WERI-Rb-1 (cell line): ENCODE data around the gene POLE4.
A peak's percentile ranks its signal among the peaks of the same experiment; 100 is the strongest.

Source experiments
- DNase-seq: peaks from one replicate; pipeline ENCODE4 v3.0.0-alpha.2; 2020
- H3K27ac ChIP-seq: fragments of 250-450 bp; sonication (Bioruptor Pico); 2 replicates; pipeline ENCODE4 v1.5.1; 2020; ENCODE audit warnings: mild to moderate bottlenecking, moderate library complexity
- H3K27me3 ChIP-seq: fragments of 250-450 bp; sonication (Bioruptor Pico); 2 replicates; pipeline ENCODE4 v1.5.1; 2021; ENCODE audit warnings: mild to moderate bottlenecking, low read depth, moderate library complexity; ENCODE audit not compliant: insufficient read depth, severe bottlenecking
- H3K36me3 ChIP-seq: fragments of 250-450 bp; sonication (Bioruptor Pico); 2 replicates; pipeline ENCODE4 v1.5.1; 2020; ENCODE audit warnings: mild to moderate bottlenecking, moderate library complexity
- H3K4me3 ChIP-seq: 2 replicates; pipeline ENCODE4 v1.5.1; 2011; ENCODE audit warnings: low read depth, mild to moderate bottlenecking, control low read depth, low read length
- H3K9me3 ChIP-seq: fragments of 250-450 bp; sonication (Bioruptor Pico); 2 replicates; pipeline ENCODE4 v1.5.1; 2021; ENCODE audit warnings: mild to moderate bottlenecking, moderate library complexity; ENCODE audit not compliant: severe bottlenecking
- CTCF ChIP-seq: IDR thresholded peaks from 2 replicates; pipeline ENCODE4 v1.5.1; 2011; ENCODE audit warnings: low read depth, mild to moderate bottlenecking, control low read depth, inconsistent platforms, low read length

The POLE4 gene

GRCh38 chr2:75003276-75003675 lies 44.8 kb downstream of the POLE4 start:
- Histone ChIP-seq H3K27ac (no peak overlapping the region), H3K4me3 (no peak overlapping the region), H3K9me3 (peaks cover 2% of the 10 kb centered on the region), H3K36me3 (no peaks in the 10 kb centered on the region), H3K27me3 (no peaks in the 10 kb centered on the region)
- no peak for DNase-seq
- no peak for TF ChIP-seq CTCF

GRCh38 chr2:75003773-75004172 lies 45.3 kb downstream of the POLE4 start:
- TF ChIP-seq CTCF: no peak
- no peaks in the 10 kb centered on the region for H3K27me3 ChIP-seq
- no peak for DNase-seq
- H3K9me3 ChIP-seq: peaks cover 2% of the 10 kb centered on the region
- H3K36me3 ChIP-seq: no peaks in the 10 kb centered on the region
- no peak overlapping the region for H3K4me3 ChIP-seq
- H3K27ac ChIP-seq: no peak overlapping the region

- Histone ChIP-seq H3K27me3 (peaks cover 2% of the 10 kb centered on the region), H3K4me3 (no peak overlapping the region), H3K36me3 (no peaks in the 10 kb centered on the region), H3K27ac (no peak overlapping the region), H3K9me3 (peaks cover 2% of the 10 kb centered on the region)
- DNase-seq: no peak
- no peak for TF ChIP-seq CTCF
Measured at GRCh38 chr2:75006041-75006440, 47.6 kb downstream of the POLE4 start.

GRCh38 chr2:75007061-75007460 lies 48.6 kb downstream of the POLE4 start:
- Histone ChIP-seq H3K4me3 (no peak overlapping the region), H3K9me3 (peaks cover 2% of the 10 kb centered on the region), H3K36me3 (no peaks in the 10 kb centered on the region), H3K27me3 (peaks cover 2% of the 10 kb centered on the region), H3K27ac (no peak overlapping the region)
- TF ChIP-seq CTCF: no peak
- no peak for DNase-seq

- Histone ChIP-seq H3K9me3 (peaks cover 2% of the 10 kb centered on the region), H3K27me3 (peaks cover 5% of the 10 kb centered on the region), H3K27ac (no peak overlapping the region), H3K36me3 (no peaks in the 10 kb centered on the region), H3K4me3 (no peak overlapping the region)
- peak; percentile 65 for TF ChIP-seq CTCF
- peak; percentile 81 for DNase-seq
Measured at GRCh38 chr2:75007819-75008218, 49.4 kb downstream of the POLE4 start.

GRCh38 chr2:75010571-75010970 lies 52.1 kb downstream of the POLE4 start:
- DNase-seq: no peak
- Histone ChIP-seq H3K27me3 (peaks cover 7% of the 10 kb centered on the region), H3K4me3 (no peak overlapping the region), H3K27ac (no peak overlapping the region), H3K36me3 (no peaks in the 10 kb centered on the region), H3K9me3 (peaks cover 2% of the 10 kb centered on the region)
- no peak for TF ChIP-seq CTCF
